Activated naive CD8-positive, alpha-beta T cell treated with anti-CD3 and anti-CD28 coated beads, Interleukin-2, amount 50 U/mL, for 24 hours (primary cell): Measurements from ENCODE around the gene PPP2R3C.
"Not testable (repeated sequence)": the region's sequence is repeated elsewhere in the genome, so short reads cannot be mapped to it uniquely, and the experiment has no call there.

Experiments
- ATAC-seq: fragments of 150-1000 bp; cut with Tn5 transposase; one replicate; pipeline ENCODE4 v1.10.0; 2021
- DNase-seq: peaks from one replicate; pipeline ENCODE4 v3.0.0; 2021
- H3K27ac Mint-ChIP-seq: one replicate; pipeline ENCODE4 v1.8.0; 2021; ENCODE audit warnings: mild to moderate bottlenecking, mixed read lengths
- H3K27me3 Mint-ChIP-seq: one replicate; pipeline ENCODE4 v1.8.0; 2021; ENCODE audit warnings: mixed read lengths
- H3K36me3 Mint-ChIP-seq: one replicate; pipeline ENCODE4 v1.8.0; 2021; ENCODE audit warnings: low read depth, mixed read lengths
- H3K4me1 Mint-ChIP-seq: one replicate; pipeline ENCODE4 v1.8.0; 2021; ENCODE audit warnings: mixed read lengths
- H3K4me3 Mint-ChIP-seq: one replicate; pipeline ENCODE4 v1.8.0; 2021; ENCODE audit warnings: mild to moderate bottlenecking, moderate library complexity, mixed read lengths
- H3K9me3 Mint-ChIP-seq: one replicate; pipeline ENCODE4 v1.8.0; 2021; ENCODE audit warnings: mixed read lengths

The PPP2R3C gene

DNA sequence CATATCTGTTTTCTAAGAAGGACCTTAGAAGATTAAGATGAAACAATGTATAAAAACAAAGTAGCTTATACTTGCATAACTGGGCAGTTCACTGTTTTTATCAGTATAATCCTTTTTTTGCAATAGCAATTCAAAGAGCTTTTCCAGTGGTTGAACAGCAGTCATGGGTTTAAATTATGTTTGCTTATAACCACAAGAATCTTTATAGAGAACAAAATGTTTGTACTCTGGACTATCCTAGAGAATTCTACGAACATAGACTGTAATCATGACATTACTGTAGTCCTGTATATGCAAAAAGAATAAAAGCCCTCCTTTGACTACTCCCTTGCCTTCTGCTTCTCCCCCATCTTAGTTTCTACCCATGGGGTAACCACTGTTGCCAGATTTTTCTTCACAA lies 70.0 kb downstream of the PPP2R3C start:
- peaks cover 22% of the 10 kb centered on the region for H3K4me1 Mint-ChIP-seq
- H3K4me3 Mint-ChIP-seq, result no peak overlapping the region
- no peak overlapping the region for H3K27ac Mint-ChIP-seq
- H3K27me3 Mint-ChIP-seq, result no peaks in the 10 kb centered on the region
- peaks cover 11% of the 10 kb centered on the region for H3K36me3 Mint-ChIP-seq
- H3K9me3 Mint-ChIP-seq, result no peaks in the 10 kb centered on the region
- no peak for ATAC-seq
- DNase-seq, result no peak

DNA sequence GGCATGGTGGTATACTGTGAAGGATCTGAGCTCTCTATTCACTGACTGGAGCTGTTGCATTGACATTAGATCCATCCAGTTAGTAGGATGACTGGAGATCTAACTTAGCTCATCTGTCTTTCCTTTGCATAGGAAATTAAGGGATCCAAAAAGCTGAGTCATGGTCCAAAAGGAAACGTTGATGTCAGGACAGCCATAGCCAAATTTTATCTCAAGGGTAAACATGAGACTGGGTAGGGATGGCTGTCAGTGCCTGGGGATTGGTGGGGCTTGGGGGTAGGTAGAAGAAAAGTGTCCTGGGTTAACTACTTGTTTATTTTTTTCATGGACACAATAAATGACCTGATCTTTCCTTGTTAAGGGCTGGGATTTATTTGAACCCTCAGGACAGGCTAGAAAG lies 71.1 kb downstream of the PPP2R3C start:
- Mint-ChIP-seq H3K27ac (no peak overlapping the region), H3K4me1 (peaks cover 25% of the 10 kb centered on the region), H3K4me3 (no peak overlapping the region), H3K36me3 (peaks cover 9% of the 10 kb centered on the region), H3K27me3 (no peaks in the 10 kb centered on the region), H3K9me3 (no peaks in the 10 kb centered on the region)
- ATAC-seq, result no peak
- DNase-seq, result no peak

DNA sequence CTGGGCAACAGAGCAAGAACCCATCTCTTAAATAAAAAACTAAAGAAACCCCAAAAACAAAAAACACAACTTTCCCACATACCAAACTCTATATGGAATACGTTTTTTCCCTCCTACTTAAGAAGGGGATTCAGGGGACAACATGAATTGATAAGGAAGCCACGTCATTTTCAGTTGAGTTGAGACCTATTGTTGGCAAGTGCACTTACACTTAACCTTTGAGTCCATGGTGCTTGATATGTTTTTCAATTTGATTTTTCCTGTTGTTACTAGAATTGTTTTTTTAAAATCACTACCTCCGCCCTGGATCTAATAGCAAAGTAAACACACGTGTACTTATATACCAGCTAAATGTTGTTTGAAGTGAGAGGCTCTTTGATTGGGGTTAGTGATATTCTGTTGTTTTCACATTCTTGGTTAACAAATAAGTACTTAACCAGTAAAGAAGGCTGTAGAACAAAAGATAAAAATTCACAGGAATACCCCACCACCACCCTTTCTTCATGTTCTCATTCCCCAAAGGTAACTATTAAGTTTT lies 73.7 kb downstream of the PPP2R3C start:
- no peak for DNase-seq
- peaks cover 34% of the 10 kb centered on the region for H3K4me1 Mint-ChIP-seq
- H3K27me3 Mint-ChIP-seq, result no peaks in the 10 kb centered on the region
- H3K36me3 Mint-ChIP-seq, result peaks cover 5% of the 10 kb centered on the region
- ATAC-seq, result no peak
- H3K4me3 Mint-ChIP-seq, result peak overlapping the region; percentile 92
- peak overlapping the region; percentile 32 for H3K27ac Mint-ChIP-seq
- H3K9me3 Mint-ChIP-seq, result no peaks in the 10 kb centered on the region

DNA sequence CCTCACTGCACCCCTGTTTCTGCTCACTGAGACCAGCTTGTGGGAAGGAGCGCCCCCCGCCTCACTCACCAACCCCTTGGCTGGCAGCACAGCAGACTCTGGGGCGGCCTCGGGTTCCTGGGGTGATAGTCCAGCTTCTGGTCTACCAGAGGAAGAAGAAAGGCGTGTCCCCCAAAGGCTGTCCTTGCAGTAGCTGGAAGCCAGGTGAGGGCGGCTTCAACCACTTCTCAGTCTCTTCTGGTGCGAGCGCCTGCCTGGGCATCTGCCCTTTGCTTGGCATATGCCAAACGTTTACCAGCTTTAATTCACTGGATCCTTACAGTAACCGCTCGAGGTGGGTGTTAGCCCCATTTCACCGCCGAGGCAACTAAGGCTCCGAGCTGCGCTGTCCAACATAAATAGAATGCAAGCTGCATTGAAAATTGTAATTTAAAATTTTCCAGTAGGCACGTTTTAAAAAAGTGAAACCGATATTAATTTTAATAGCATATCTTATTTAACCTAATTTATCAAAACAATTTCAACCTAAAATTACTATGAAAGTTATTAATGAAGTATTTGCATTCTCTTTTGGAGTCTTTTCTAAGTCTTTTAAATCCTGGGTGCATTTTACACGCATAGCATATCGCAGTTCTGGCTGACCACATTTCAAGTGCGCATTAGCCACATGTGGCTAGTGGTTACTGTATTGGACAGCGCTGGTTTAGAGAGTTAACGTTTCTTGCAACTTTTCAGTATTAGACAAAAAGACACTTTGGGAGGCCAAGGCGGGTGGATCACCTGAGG lies 74.8 kb downstream of the PPP2R3C start:
- DNase-seq (no peak), ATAC-seq (peak; percentile 12)
- Mint-ChIP-seq H3K9me3 (no peaks in the 10 kb centered on the region), H3K27ac (peak overlapping the region; percentile 90), H3K36me3 (peaks cover 4% of the 10 kb centered on the region), H3K4me3 (peak overlapping the region; percentile 92), H3K27me3 (no peaks in the 10 kb centered on the region), H3K4me1 (peaks cover 36% of the 10 kb centered on the region)

DNA sequence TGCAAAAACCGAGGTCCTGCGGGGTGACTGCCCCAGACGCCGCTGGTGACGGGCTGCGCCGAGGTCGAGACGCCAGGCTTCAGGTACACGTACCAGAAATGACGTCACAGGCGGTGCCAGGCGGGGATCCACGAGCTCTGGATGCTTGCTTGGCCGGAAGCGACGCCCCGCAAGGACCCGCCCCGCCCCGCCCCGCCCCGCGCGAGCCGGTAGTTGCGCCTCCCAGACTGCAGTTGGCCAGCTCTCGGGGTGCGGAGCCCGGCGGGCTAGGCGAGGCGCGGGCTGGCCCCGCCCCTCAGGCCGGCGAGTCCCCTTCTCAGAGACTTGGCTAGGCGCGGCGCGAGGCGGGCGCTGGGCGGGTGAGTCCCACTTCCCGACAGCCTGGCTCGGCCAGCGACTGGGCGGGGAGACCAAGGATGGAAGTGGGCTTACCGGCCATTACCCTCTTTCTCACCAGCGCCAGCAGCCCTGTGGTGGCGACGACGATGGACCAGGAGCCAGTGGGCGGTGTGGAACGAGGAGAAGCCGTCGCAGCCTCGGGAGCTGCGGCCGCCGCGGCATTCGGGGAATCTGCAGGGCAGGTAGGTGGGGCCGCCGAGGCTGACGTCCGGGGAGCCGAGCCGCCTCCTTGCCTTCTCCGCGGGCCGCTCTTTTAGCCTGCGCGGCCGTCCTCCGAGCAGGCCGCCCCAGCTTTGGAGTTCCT lies 75.6 kb downstream of the PPP2R3C start, which contains the start of gene FAM177A1:
Gene FAM177A1, plus strand, starts transcription at position 225 of the 703 bp plus-strand sequence. Its CDS starts 192 bp downstream, at position 417.
- peak; percentile 98 for DNase-seq
- Mint-ChIP-seq H3K4me1 (peaks cover 36% of the 10 kb centered on the region), H3K9me3 (no peaks in the 10 kb centered on the region), H3K27me3 (no peaks in the 10 kb centered on the region), H3K27ac (peak within 1 kb of the TSS; percentile 96), H3K36me3 (peaks cover 4% of the 10 kb centered on the region), H3K4me3 (peak within 1 kb of the TSS; percentile 92)
- peak; percentile 98 for ATAC-seq

DNA sequence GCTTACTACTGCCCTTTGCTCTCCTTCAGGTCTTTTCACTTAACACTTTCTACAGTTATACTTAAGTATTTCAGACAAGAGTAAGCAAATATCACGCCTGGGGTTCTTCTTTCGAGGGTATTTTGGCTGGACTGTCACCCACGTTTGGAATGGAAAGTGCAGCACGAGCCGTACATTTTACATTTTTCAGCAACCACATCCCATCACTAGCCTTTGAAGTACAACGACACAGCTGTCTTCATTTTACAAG lies 76.1 kb downstream of the PPP2R3C start:
- H3K4me3 Mint-ChIP-seq, result peak overlapping the region; percentile 92
- peak overlapping the region; percentile 96 for H3K27ac Mint-ChIP-seq
- ATAC-seq, result no peak
- DNase-seq, result no peak
- peaks cover 35% of the 10 kb centered on the region for H3K4me1 Mint-ChIP-seq
- H3K36me3 Mint-ChIP-seq, result peaks cover 3% of the 10 kb centered on the region
- H3K27me3 Mint-ChIP-seq, result no peaks in the 10 kb centered on the region
- H3K9me3 Mint-ChIP-seq, result no peaks in the 10 kb centered on the region

DNA sequence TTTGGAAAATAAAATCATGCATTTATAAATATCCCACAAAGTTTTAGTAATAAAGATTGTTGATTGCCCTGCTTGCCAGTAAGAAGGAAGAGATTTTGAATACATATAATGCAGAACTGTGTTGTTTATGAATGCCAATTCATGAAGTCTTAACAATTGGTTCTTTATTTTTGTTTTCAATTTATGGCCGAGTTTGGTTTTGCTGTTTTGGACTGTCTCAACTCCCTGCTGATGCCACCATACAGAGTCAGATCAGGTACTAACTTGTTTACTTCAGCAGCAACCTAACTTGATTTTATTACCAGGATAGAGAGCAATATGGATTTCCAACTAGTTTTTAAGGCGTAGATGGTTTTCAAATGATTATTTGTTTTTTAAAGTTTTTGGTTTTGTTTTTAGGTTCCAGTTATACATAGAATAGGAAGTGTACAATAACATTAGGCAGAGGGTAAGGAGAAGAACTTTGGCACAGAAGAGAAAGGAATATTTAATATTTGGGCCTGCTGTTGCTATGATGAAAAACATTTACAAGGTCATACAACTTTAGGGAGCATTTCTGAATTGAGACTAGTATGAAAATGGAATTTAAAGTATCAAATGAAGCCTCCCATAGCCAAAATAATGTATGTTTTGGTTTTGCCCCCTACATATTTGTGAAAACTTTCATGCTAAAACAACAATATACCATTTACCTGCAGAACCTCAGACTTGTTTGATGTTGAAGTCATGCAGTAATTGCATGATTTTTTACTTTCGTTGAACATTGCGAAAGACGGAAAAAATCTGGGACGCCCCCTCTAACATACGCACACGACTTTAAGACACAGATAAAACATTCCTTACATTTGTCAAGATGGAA lies 76.6 kb downstream of the PPP2R3C start:
- Mint-ChIP-seq H3K9me3 (no peaks in the 10 kb centered on the region), H3K4me3 (peak overlapping the region; percentile 92), H3K36me3 (no peaks in the 10 kb centered on the region), H3K27me3 (no peaks in the 10 kb centered on the region), H3K4me1 (peaks cover 33% of the 10 kb centered on the region), H3K27ac (peak overlapping the region; percentile 96)
- ATAC-seq (no peak), DNase-seq (no peak)

DNA sequence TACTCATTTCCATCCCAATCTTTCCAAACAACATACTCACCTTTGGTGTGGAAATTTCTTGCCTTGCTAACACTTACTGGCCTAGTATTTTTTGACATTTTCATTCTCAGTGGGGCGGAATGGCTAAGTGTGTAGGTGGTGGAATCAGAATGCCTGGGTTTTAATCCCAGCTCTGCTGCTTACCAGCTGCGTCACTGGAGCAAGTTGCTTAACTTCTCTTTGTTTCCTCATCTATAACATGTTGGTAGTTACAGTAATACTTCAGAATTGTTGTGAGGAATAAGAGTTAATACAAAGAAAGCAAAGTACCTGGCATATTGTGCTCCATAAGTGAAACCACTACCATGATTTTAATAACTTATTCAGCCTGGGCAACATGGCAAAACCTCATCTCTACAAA lies 78.7 kb downstream of the PPP2R3C start:
- no peaks in the 10 kb centered on the region for H3K36me3 Mint-ChIP-seq
- no peak overlapping the region for H3K4me3 Mint-ChIP-seq
- H3K4me1 Mint-ChIP-seq, result peaks cover 26% of the 10 kb centered on the region
- DNase-seq (no peak), ATAC-seq (no peak)
- H3K27me3 Mint-ChIP-seq, result no peaks in the 10 kb centered on the region
- no peak overlapping the region for H3K27ac Mint-ChIP-seq
- no peaks in the 10 kb centered on the region for H3K9me3 Mint-ChIP-seq

DNA sequence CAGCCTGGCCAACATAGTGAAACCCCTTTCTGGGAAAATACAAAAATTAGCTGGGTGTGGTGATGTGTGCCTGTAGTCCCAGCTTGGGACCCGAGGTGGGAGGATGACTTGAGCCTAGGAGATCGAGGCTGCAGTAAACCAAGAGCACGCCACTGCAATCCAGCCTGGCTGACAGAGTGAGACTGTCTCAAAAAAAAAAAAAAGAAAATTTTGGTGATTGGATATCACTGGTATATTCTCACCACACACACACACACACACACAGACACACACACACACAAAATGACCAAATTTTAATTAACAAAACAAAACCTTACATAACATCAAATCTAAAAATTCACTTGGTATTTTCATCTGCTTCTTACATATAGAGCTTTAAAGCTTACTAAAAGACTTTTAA lies 79.2 kb downstream of the PPP2R3C start:
- Mint-ChIP-seq H3K4me3 (no peak overlapping the region), H3K9me3 (no peaks in the 10 kb centered on the region), H3K4me1 (peaks cover 22% of the 10 kb centered on the region), H3K27ac (no peak overlapping the region), H3K36me3 (no peaks in the 10 kb centered on the region), H3K27me3 (no peaks in the 10 kb centered on the region)
- DNase-seq, result no peak
- no peak for ATAC-seq

DNA sequence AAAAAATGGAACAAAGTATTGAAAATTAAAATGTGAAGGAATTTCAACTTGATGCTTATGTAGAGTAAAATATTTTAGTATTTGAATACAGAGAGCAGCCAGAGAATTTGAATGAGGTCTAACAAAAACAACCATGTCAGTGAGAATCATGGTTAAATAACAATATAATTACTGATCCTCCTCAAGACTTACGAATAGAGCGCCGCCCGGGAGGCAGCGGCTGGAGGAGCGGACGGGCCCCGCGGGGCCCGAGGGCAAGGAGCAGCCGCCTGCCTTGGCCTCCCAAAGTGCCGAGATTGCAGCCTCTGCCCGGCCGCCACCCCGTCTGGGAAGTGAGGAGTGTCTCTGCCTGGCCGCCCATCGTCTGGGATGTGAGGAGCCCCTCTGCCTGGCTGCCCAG lies 83.5 kb downstream of the PPP2R3C start:
- ATAC-seq, H3K4me3 Mint-ChIP-seq, H3K4me1 Mint-ChIP-seq, DNase-seq, H3K27me3 Mint-ChIP-seq, H3K27ac Mint-ChIP-seq: not testable (repeated sequence)
- Mint-ChIP-seq H3K9me3 (peaks cover 18% of the 10 kb centered on the region), H3K36me3 (peaks cover 22% of the 10 kb centered on the region)
